ENCODE data around the gene A1BG.
A peak's percentile ranks its signal among the peaks of the same experiment; 100 is the strongest.
"Not testable (repeated sequence)": the region's sequence is repeated elsewhere in the genome, so short reads cannot be mapped to it uniquely, and the experiment has no call there.

The A1BG gene

GRCh38 chr19:58385891-58386575 lies 32.7 kb upstream of the A1BG start:
- no peak for DNase-seq

GRCh38 chr19:58385313-58385890 lies 32.1 kb upstream of the A1BG start:
- no peak for DNase-seq

GRCh38 chr19:58382997-58383603 lies 29.8 kb upstream of the A1BG start:
- DNase-seq = no peak

- DNase-seq = no peak
These were observed 28.3 kb upstream of the A1BG start for GRCh38 chr19:58381460-58382212.

- peak; percentile 100 for DNase-seq
These were observed 27.6 kb upstream of the A1BG start, which contains the start of gene ZNF837 for GRCh38 chr19:58380662-58381459. Gene ZNF837, minus strand, starts transcription at chr19:58381030. Its CDS starts 11,698 bp downstream, at chr19:58369332.

- DNase-seq = no peak
These were observed 26.9 kb upstream of the A1BG start for GRCh38 chr19:58380037-58380661.

GRCh38 chr19:58379246-58379645 lies 26.0 kb upstream of the A1BG start:
- no peak for DNase-seq

- DNase-seq = not testable (repeated sequence)
These were observed 23.4 kb upstream of the A1BG start for GRCh38 chr19:58376724-58377123.

- DNase-seq = no peak
These were observed 20.9 kb upstream of the A1BG start for GRCh38 chr19:58374200-58374599.

- no peak for DNase-seq
These were observed 19.2 kb upstream of the A1BG start for GRCh38 chr19:58372311-58373133.

- DNase-seq = no peak
These were observed 15.5 kb upstream of the A1BG start for GRCh38 chr19:58368561-58369360.

GRCh38 chr19:58367698-58368454 lies 14.6 kb upstream of the A1BG start:
- DNase-seq = no peak

- no peak for DNase-seq
These were observed 13.5 kb upstream of the A1BG start for GRCh38 chr19:58366585-58367430.

- no peak for DNase-seq
These were observed 10.9 kb upstream of the A1BG start for GRCh38 chr19:58364146-58364545.

GRCh38 chr19:58362272-58362994 lies 9.1 kb upstream of the A1BG start, which contains the start of gene ZNF497:
Gene ZNF497, minus strand, starts transcription at chr19:58362751. Its CDS starts 5,116 bp downstream, at chr19:58357635.
- DNase-seq = peak; percentile 98

- no peak for DNase-seq
These were observed 8.6 kb upstream of the A1BG start for GRCh38 chr19:58361900-58362271.

- no peak for DNase-seq
These were observed 4.3 kb upstream of the A1BG start for GRCh38 chr19:58357481-58358145.
